ENCODE data around the gene AVP.

GRCh38 chr20:3088031-3088430, 3.5 kb upstream of the AVP start:
- TF ChIP-seq CTCF (IDR thresholded peaks at IDR 0.05) = no peak
- no peak for TF ChIP-seq SIN3A (IDR thresholded peaks at IDR 0.05; ENCODE audit: borderline replicate concordance, insufficient read depth, low read depth, low read length)
- no peak for TF ChIP-seq POLR2AphosphoS5 (IDR thresholded peaks at IDR 0.05; ENCODE audit: low read depth, low read length)
- no peak for TF ChIP-seq TCF7L2 (IDR thresholded peaks at IDR 0.05; ENCODE audit: low read depth, low read length)
- no peak for TF ChIP-seq REST (IDR thresholded peaks at IDR 0.05; ENCODE audit: insufficient read depth in 1 of 2, low read depth in 2 of 2, low read length in 1 of 2)
